WERI-Rb-1 (cell line): ENCODE results near the gene AFF3.

Experiments used
- DNase-seq: peaks from one replicate; pipeline ENCODE4 v3.0.0-alpha.2; 2020
- H3K27ac ChIP-seq: fragments of 250-450 bp; sonication (Bioruptor Pico); 2 replicates; pipeline ENCODE4 v1.5.1; 2020; ENCODE audit warnings: mild to moderate bottlenecking, moderate library complexity
- H3K27me3 ChIP-seq: fragments of 250-450 bp; sonication (Bioruptor Pico); 2 replicates; pipeline ENCODE4 v1.5.1; 2021; ENCODE audit warnings: mild to moderate bottlenecking, low read depth, moderate library complexity; ENCODE audit not compliant: insufficient read depth, severe bottlenecking
- H3K36me3 ChIP-seq: fragments of 250-450 bp; sonication (Bioruptor Pico); 2 replicates; pipeline ENCODE4 v1.5.1; 2020; ENCODE audit warnings: mild to moderate bottlenecking, moderate library complexity
- H3K4me3 ChIP-seq: 2 replicates; pipeline ENCODE4 v1.5.1; 2011; ENCODE audit warnings: low read depth, mild to moderate bottlenecking, control low read depth, low read length
- H3K9me3 ChIP-seq: fragments of 250-450 bp; sonication (Bioruptor Pico); 2 replicates; pipeline ENCODE4 v1.5.1; 2021; ENCODE audit warnings: mild to moderate bottlenecking, moderate library complexity; ENCODE audit not compliant: severe bottlenecking
- TF ChIP-seq, protein P1 (sequence below): IDR thresholded peaks from 2 replicates; pipeline ENCODE4 v1.5.1; 2011; ENCODE audit warnings: low read depth, mild to moderate bottlenecking, control low read depth, inconsistent platforms, low read length

The AFF3 gene

DNA sequence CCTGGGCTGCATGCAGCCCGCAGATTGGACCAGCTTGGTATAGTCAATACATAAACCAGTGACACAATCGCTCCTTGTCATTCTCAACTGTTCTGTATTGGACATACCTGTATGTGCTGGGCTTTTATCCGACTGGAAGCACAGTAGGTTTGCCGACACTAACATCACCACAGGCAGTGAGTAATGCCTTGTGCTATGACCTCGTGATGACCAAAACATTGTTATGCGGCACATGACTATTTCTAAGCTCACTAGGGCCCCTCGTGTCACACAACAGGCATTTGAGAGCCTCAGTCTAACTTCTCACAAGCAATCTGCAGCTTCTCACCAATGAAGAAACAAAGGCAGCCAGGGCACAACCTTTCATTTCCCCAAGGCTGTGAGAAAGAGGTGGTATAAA is 320.8 kb downstream of the AFF3 start:
- H3K27ac ChIP-seq, result no peak overlapping the region
- no peak overlapping the region for H3K4me3 ChIP-seq
- H3K9me3 ChIP-seq, result no peaks in the 10 kb centered on the region
- DNase-seq, result no peak
- H3K36me3 ChIP-seq, result no peaks in the 10 kb centered on the region
- TF ChIP-seq, protein P1, sequence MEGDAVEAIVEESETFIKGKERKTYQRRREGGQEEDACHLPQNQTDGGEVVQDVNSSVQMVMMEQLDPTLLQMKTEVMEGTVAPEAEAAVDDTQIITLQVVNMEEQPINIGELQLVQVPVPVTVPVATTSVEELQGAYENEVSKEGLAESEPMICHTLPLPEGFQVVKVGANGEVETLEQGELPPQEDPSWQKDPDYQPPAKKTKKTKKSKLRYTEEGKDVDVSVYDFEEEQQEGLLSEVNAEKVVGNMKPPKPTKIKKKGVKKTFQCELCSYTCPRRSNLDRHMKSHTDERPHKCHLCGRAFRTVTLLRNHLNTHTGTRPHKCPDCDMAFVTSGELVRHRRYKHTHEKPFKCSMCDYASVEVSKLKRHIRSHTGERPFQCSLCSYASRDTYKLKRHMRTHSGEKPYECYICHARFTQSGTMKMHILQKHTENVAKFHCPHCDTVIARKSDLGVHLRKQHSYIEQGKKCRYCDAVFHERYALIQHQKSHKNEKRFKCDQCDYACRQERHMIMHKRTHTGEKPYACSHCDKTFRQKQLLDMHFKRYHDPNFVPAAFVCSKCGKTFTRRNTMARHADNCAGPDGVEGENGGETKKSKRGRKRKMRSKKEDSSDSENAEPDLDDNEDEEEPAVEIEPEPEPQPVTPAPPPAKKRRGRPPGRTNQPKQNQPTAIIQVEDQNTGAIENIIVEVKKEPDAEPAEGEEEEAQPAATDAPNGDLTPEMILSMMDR, result no peak
- H3K27me3 ChIP-seq, result no peaks in the 10 kb centered on the region

DNA sequence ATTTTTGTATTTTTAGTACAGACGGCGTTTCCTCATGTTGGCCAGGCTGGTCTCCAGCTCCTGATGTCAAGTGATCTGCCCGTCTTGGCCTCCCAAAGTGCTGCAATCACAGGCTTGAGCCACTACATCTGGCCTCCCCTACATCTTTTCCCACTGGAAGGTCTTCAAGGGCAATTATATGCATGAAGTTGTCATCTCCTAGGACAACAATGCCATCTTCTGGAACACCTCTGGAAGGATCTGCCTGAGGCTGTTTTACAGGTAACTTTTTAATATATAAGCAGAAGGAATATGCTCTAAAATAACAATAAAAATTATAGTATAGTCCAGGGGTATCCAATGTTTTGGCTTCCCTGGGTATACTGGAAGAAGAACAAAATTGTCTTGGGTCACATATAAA is 321.4 kb downstream of the AFF3 start:
- Histone ChIP-seq H3K27ac (no peak overlapping the region), H3K27me3 (no peaks in the 10 kb centered on the region), H3K36me3 (no peaks in the 10 kb centered on the region), H3K4me3 (no peak overlapping the region), H3K9me3 (no peaks in the 10 kb centered on the region)
- TF ChIP-seq, protein P1, result no peak
- DNase-seq, result no peak

DNA sequence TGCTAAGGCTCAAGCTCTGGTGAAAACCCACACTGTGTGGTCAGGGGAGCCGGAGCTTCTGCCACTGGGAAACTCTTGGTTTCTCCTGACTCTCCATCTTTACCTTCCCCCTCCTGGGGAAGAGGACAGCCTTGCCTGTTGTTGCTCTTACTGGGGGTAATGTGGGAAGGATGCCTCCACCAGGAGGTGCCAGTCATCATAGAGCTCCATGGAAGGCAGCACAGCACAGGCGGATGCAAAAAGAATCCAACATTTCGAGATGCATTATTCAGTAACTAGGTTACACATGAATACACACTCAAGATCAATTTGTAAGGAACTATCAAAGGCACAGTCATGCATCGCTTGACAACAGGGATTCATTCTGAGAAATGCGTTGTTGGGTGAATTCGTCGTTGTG is 322.6 kb downstream of the AFF3 start:
- Histone ChIP-seq H3K27ac (no peak overlapping the region), H3K36me3 (no peaks in the 10 kb centered on the region), H3K4me3 (no peak overlapping the region), H3K9me3 (no peaks in the 10 kb centered on the region), H3K27me3 (no peaks in the 10 kb centered on the region)
- TF ChIP-seq, protein P1, result peak; percentile 47
- DNase-seq, result peak; percentile 13

DNA sequence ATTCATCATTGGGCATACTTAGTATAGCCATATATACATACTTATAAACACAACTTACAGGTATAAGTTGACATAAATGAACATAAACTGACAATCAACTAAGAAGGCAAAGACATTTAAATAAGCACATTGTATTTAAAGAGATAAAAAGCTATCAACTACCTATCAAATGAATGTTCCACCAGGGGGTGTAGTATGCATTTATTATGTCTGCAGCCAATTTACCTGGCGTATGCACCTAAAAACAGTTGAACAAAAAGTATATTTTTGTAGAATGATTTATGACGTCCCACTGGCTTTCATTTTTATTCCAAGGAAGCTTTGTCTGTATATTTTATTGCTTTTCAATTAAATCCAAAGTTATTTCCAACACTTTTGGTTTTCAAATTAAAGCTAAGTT is 323.5 kb downstream of the AFF3 start:
- Histone ChIP-seq H3K4me3 (no peak overlapping the region), H3K9me3 (no peaks in the 10 kb centered on the region), H3K27ac (no peak overlapping the region), H3K36me3 (no peaks in the 10 kb centered on the region), H3K27me3 (no peaks in the 10 kb centered on the region)
- DNase-seq, result no peak
- TF ChIP-seq, protein P1, result no peak

DNA sequence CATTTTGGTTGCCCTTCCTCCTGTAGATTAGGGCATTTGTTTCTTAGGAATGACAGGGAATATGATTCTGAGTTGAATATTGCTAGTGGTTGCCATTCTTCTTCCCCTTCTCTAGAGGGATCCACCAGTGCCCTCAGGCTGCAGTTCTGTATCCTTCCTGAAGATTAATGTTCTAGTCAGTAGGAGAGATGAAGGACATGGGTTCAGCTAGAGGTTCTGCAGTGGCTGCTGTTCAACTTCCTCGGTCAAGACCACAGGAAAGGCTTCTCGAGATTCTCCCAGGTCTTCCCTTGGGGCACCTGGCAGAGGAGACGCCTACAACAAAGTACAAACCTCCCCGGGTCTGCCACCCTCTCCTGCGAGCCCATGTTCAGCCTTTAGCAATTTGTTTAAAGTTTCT is 325.5 kb downstream of the AFF3 start:
- H3K4me3 ChIP-seq, result no peak overlapping the region
- no peaks in the 10 kb centered on the region for H3K9me3 ChIP-seq
- TF ChIP-seq, protein P1, result no peak
- no peak for DNase-seq
- H3K27ac ChIP-seq, result no peak overlapping the region
- no peaks in the 10 kb centered on the region for H3K36me3 ChIP-seq
- H3K27me3 ChIP-seq, result no peaks in the 10 kb centered on the region

DNA sequence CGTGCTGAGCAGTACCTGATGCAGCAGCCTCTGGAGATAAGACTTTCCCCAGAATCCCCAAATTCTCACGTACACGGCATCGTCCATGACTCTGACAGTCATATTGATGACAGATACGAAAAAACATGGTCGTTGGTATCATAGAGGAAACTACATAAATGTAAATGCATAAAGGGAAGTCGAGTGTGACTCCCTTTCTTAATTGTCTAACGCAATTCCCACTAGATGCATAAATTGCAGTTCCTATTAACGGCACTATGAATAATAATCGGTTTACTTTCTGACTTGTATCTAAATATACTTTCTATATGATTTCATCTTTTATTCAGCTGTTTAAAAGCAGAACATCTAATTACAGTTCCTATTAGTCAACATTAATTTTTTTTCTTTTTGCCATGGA is 330.0 kb downstream of the AFF3 start:
- Histone ChIP-seq H3K27ac (no peak overlapping the region), H3K9me3 (no peaks in the 10 kb centered on the region), H3K27me3 (no peaks in the 10 kb centered on the region), H3K36me3 (no peaks in the 10 kb centered on the region), H3K4me3 (no peak overlapping the region)
- DNase-seq, result no peak
- TF ChIP-seq, protein P1, result no peak
